ENCODE measurements around the gene ELMO3. TPM values are rescaled to one million over a fixed set of nuclear protein-coding genes. Genes with fewer than 3 reads are reported as not detected.

The ELMO3 gene
- polyA plus RNA-seq, 1 donor from 2014 or later: 2.2 TPM

GRCh38 chr16:67173808-67174705 lies 24.9 kb upstream of the ELMO3 start:
- H2AFZ ChIP-seq (ENCODE audit: low read depth, low read length): no peak overlapping the region
- no peaks in the 10 kb centered on the region for H3K9me3 ChIP-seq (ENCODE audit: low read length)
- peak overlapping the region; percentile 63 for H3K4me3 ChIP-seq (ENCODE audit: low read length)
- H4K20me1 ChIP-seq (ENCODE audit: insufficient read depth): peaks cover 20% of the 10 kb centered on the region
- no peaks in the 10 kb centered on the region for H3F3A ChIP-seq (ENCODE audit: insufficient read depth, low read length, poor library complexity, severe bottlenecking)
- no peaks in the 10 kb centered on the region for H3K36me3 ChIP-seq (ENCODE audit: insufficient read depth, low read length)
- no peak overlapping the region for H3K27ac ChIP-seq (ENCODE audit: low read length)
- TF ChIP-seq MXI1 (conservative IDR thresholded peaks at IDR 0.05; ENCODE audit: poor library complexity, severe bottlenecking) (peak; percentile 30), SMC3 (conservative IDR thresholded peaks at IDR 0.05; ENCODE audit: poor library complexity) (peak; percentile 23), CTCF (IDR thresholded peaks at IDR 0.05; ENCODE audit: poor library complexity, severe bottlenecking) (peak; percentile 52), EZH2 (IDR thresholded peaks at IDR 0.05; ENCODE audit: borderline replicate concordance, insufficient read depth, low read length, poor library complexity, severe bottlenecking) (no peak)
- peaks cover 76% of the 10 kb centered on the region for H3K27me3 ChIP-seq (ENCODE audit: insufficient read depth, low read depth, low read length)
- no peaks in the 10 kb centered on the region for H3K79me2 ChIP-seq (replicated peaks; ENCODE audit: insufficient read depth, low read length)
- no peaks in the 10 kb centered on the region for H3K9me2 ChIP-seq (ENCODE audit: insufficient read depth, low read length)
- peak overlapping the region; percentile 30 for H3K4me2 ChIP-seq (ENCODE audit: low read length)
- H3K9ac ChIP-seq (ENCODE audit: low read length): peak overlapping the region; percentile 38

GRCh38 chr16:67174706-67175231 lies 24.2 kb upstream of the ELMO3 start:
- H3K27me3 ChIP-seq (ENCODE audit: insufficient read depth, low read depth, low read length): peaks cover 72% of the 10 kb centered on the region
- no peak for TF ChIP-seq EZH2 (IDR thresholded peaks at IDR 0.05; ENCODE audit: borderline replicate concordance, insufficient read depth, low read length, poor library complexity, severe bottlenecking)
- no peak for TF ChIP-seq TAF1 (IDR thresholded peaks at IDR 0.05; ENCODE audit: low read depth)
- TF ChIP-seq SMC3 (conservative IDR thresholded peaks at IDR 0.05; ENCODE audit: poor library complexity): no peak
- TF ChIP-seq POLR2AphosphoS5 (IDR thresholded peaks at IDR 0.05): no peak
- no peak for TF ChIP-seq MXI1 (conservative IDR thresholded peaks at IDR 0.05; ENCODE audit: poor library complexity, severe bottlenecking)
- TF ChIP-seq RAD21 (conservative IDR thresholded peaks at IDR 0.05): no peak
- TF ChIP-seq EP300 (conservative IDR thresholded peaks at IDR 0.05; ENCODE audit: poor library complexity, severe bottlenecking): no peak
- TF ChIP-seq CTCF (IDR thresholded peaks at IDR 0.05; ENCODE audit: poor library complexity, severe bottlenecking): no peak
- no peak for TF ChIP-seq REST (IDR thresholded peaks at IDR 0.05; ENCODE audit: borderline replicate concordance)

More at GRCh38 chr16:67174706-67175231, 24.2 kb upstream of the ELMO3 start:
- Histone ChIP-seq H3K4me3 (ENCODE audit: low read length) (peak overlapping the region; percentile 63), H3K79me2 (replicated peaks; ENCODE audit: insufficient read depth, low read length) (no peaks in the 10 kb centered on the region), H3K4me2 (ENCODE audit: low read length) (no peak overlapping the region), H3K36me3 (ENCODE audit: insufficient read depth, low read length) (no peaks in the 10 kb centered on the region), H3F3A (ENCODE audit: insufficient read depth, low read length, poor library complexity, severe bottlenecking) (no peaks in the 10 kb centered on the region), H3K27ac (ENCODE audit: low read length) (no peak overlapping the region), H4K20me1 (ENCODE audit: insufficient read depth) (peaks cover 20% of the 10 kb centered on the region), H3K9me3 (ENCODE audit: low read length) (no peaks in the 10 kb centered on the region), H3K9me2 (ENCODE audit: insufficient read depth, low read length) (no peaks in the 10 kb centered on the region), H2AFZ (ENCODE audit: low read depth, low read length) (no peak overlapping the region), H3K9ac (ENCODE audit: low read length) (peak overlapping the region; percentile 38)

Measured in neural cell (in vitro differentiated cells).